Ishikawa (cell line): ENCODE results near the gene CLCN2.
A peak's percentile ranks its signal among the peaks of the same experiment; 100 is the strongest.

Experiments
- CEBPB ChIP-seq: IDR thresholded peaks from 2 replicates; pipeline ENCODE4 v1.6.1; 2012
- CREB1 ChIP-seq: IDR thresholded peaks from 2 replicates; pipeline ENCODE4 v1.6.1; 2012; ENCODE audit warnings: low read depth
- EGR1 ChIP-seq: IDR thresholded peaks from 2 replicates; pipeline ENCODE4 v1.6.1; 2012
- EP300 ChIP-seq: IDR thresholded peaks from 2 replicates; pipeline ENCODE4 v1.6.1; 2012; ENCODE audit warnings: borderline replicate concordance
- FOXM1 ChIP-seq: IDR thresholded peaks from 2 replicates; pipeline ENCODE4 v1.6.1; 2012; ENCODE audit warnings: low read depth, borderline replicate concordance
- NFIC ChIP-seq: IDR thresholded peaks from 2 replicates; pipeline ENCODE4 v1.6.1; 2012
- RAD21 ChIP-seq: IDR thresholded peaks from 2 replicates; pipeline ENCODE4 v1.6.1; 2012; ENCODE audit warnings: low read depth
- REST ChIP-seq: IDR thresholded peaks from 2 replicates; pipeline ENCODE4 v1.6.1; 2012; ENCODE audit warnings: low read depth, mild to moderate bottlenecking
- TAF1 ChIP-seq: IDR thresholded peaks from 2 replicates; pipeline ENCODE4 v1.6.1; 2012; ENCODE audit warnings: low read depth, mild to moderate bottlenecking
- TCF12 ChIP-seq: IDR thresholded peaks from 2 replicates; pipeline ENCODE4 v1.6.1; 2012; ENCODE audit warnings: low read depth
- TEAD4 ChIP-seq: IDR thresholded peaks from 2 replicates; pipeline ENCODE4 v1.6.1; 2012
- YY1 ChIP-seq: IDR thresholded peaks from 2 replicates; pipeline ENCODE4 v1.6.1; 2012; ENCODE audit warnings: low read depth
- ZBTB7A ChIP-seq: IDR thresholded peaks from 2 replicates; pipeline ENCODE4 v1.6.1; 2012; ENCODE audit warnings: low read depth
- TF ChIP-seq, protein P1 (sequence below): IDR thresholded peaks from 2 replicates; pipeline ENCODE4 v1.6.1; 2012
- TF ChIP-seq, protein P2 (sequence below): IDR thresholded peaks from 2 replicates; pipeline ENCODE4 v1.6.1; 2012

The CLCN2 gene

GRCh38 chr3:184335661-184336546 is 25.5 kb downstream of the CLCN2 start:
- TF ChIP-seq CREB1, result peak; percentile 98
- TF ChIP-seq TAF1, result peak; percentile 40
- no peak; the same call in 1 of the 2 replicates for TF ChIP-seq CEBPB
- TF ChIP-seq TEAD4, result peak; percentile 25; the same call in 1 of the 2 replicates
- peak; percentile 60 for TF ChIP-seq TCF12
- 0 out of 2 replicates have a peak, but pooled peaks have one; percentile 66 for TF ChIP-seq YY1
- peak; percentile 94 for TF ChIP-seq EGR1
- TF ChIP-seq NFIC, result no peak
- TF ChIP-seq ZBTB7A, result no peak; the same call in 1 of the 2 replicates
- TF ChIP-seq EP300, result no peak
- TF ChIP-seq, protein P1, sequence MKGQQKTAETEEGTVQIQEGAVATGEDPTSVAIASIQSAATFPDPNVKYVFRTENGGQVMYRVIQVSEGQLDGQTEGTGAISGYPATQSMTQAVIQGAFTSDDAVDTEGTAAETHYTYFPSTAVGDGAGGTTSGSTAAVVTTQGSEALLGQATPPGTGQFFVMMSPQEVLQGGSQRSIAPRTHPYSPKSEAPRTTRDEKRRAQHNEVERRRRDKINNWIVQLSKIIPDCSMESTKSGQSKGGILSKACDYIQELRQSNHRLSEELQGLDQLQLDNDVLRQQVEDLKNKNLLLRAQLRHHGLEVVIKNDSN, result peak; percentile 60
- TF ChIP-seq FOXM1, result no peak
- TF ChIP-seq, protein P2, sequence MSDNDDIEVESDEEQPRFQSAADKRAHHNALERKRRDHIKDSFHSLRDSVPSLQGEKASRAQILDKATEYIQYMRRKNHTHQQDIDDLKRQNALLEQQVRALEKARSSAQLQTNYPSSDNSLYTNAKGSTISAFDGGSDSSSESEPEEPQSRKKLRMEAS, result peak; percentile 40; the same call in 1 of the 2 replicates
- TF ChIP-seq RAD21, result no peak
- TF ChIP-seq REST, result no peak

DNA sequence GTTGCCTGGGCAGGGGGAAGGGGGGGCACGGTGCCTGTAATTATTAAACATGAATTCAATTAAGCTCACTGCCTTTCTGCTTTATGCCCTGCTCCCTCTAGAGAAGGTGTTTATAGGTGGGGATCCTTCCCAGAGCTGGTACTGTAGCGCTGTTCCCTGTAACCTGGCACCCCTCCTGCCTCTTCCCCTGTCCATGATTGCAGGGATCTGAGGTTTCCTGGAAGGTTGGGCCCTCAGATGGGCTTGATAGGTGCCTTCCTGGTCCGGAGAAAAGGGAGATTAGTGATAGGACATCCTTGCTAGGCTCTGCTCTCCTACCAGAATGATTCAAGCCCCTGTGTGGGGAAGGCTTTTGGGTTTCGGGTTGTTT is 26.1 kb downstream of the CLCN2 start:
- peak; percentile 18 for TF ChIP-seq ZBTB7A
- TF ChIP-seq, protein P1, result no peak

DNA sequence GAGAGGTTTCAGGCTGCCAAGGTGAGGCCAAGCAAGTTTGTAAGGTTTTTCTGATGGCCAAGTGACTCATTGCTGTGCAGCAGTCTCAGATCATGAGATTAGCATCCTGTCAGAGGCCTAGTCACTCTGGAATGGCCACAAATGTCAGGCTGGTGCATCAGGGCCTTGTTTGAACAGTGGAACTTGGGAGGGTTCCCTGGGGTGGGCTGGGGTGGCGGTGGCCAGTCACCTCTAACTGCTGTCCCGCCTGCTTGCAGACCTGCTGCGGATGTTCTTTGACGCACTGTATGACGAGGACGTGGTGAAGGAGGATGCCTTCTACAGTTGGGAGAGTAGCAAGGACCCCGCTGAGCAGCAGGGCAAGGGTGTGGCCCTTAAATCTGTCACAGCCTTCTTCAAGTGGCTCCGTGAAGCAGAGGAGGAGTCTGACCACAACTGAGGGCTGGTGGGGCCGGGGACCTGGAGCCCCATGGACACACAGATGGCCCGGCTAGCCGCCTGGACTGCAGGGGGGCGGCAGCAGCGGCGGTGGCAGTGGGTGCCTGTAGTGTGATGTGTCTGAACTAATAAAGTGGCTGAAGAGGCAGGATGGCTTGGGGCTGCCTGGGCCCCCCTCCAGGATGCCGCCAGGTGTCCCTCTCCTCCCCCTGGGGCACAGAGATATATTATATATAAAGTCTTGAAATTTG is 26.8 kb downstream of the CLCN2 start:
- no peak for TF ChIP-seq NFIC
- TF ChIP-seq EP300, result 0 out of 2 replicates have a peak, but pooled peaks have one; percentile 4

- TF ChIP-seq, protein P2, result no peak
- TF ChIP-seq CREB1, result no peak
- TF ChIP-seq FOXM1, result no peak
- TF ChIP-seq EP300, result no peak
- TF ChIP-seq TCF12, result no peak
- no peak for TF ChIP-seq CEBPB
Measured at GRCh38 chr3:184333700-184334099, 27.7 kb downstream of the CLCN2 start.

DNA sequence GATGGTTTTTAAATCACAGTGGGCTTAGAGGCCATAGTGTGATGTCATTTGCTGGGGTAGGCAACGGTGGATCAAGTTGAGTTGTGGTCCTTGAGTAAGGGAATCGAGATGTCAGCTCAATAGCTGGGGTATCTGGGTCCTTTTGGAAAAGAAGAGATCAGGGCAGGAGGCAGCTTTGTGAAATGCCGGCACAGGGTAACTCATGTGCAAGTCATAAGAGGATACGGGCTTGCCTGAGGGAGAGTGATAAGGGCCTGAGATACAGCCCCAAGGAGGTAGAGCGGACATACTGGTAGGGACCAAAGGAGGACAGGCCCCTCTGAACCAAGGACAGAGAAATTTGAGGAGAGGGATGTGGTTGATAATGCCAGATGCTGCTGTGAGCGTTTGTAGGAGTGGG is 28.2 kb downstream of the CLCN2 start:
- TF ChIP-seq YY1 (no peak), EGR1 (no peak), ZBTB7A (no peak), TAF1 (no peak)
- TF ChIP-seq, protein P2, result no peak

GRCh38 chr3:184332370-184333090 is 28.9 kb downstream of the CLCN2 start:
- no peak for TF ChIP-seq TEAD4

- no peak for TF ChIP-seq NFIC
Measured at GRCh38 chr3:184328516-184328915, 32.9 kb downstream of the CLCN2 start.

DNA sequence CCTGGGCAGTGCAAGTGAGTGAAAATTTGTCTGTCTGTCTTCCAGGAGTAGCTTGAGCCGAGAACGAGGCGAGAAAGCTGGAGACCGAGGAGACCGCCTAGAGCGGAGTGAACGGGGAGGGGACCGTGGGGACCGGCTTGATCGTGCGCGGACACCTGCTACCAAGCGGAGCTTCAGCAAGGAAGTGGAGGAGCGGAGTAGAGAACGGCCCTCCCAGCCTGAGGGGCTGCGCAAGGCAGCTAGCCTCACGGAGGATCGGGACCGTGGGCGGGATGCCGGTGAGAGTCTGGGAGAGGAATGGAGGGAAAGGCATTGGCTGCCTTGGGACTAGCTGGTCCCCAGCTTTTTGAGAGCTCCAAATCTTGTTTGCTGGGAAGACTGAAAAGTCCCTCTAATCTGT is 34.2 kb downstream of the CLCN2 start:
- TF ChIP-seq CREB1 (no peak), CEBPB (no peak), EGR1 (no peak), TAF1 (no peak), TCF12 (no peak), NFIC (no peak), EP300 (no peak), FOXM1 (no peak), REST (no peak), YY1 (no peak), RAD21 (no peak), ZBTB7A (no peak), TEAD4 (no peak)
- TF ChIP-seq, protein P2, result no peak
- TF ChIP-seq, protein P1, result no peak
